Measurements from ENCODE around the gene MAGI2. TPM values are rescaled to one million over a fixed set of nuclear protein-coding genes. Genes with fewer than 3 reads are reported as not detected.

MAGI2 gene
- total RNA-seq, 1 donor from 2014 or later = 2.5 TPM

- no peak for TF ChIP-seq CTCF (IDR thresholded peaks at IDR 0.05; ENCODE audit: insufficient read depth, low read length, poor library complexity, severe bottlenecking)
- H3K36me3 ChIP-seq (ENCODE audit: control insufficient read depth, insufficient read depth, low read length) = no peaks in the 10 kb centered on the region
- DNase-seq (ENCODE audit: low read depth) = no peak
- H3K4me3 ChIP-seq (ENCODE audit: low read depth, low read length) = no peak overlapping the region
- H3K27me3 ChIP-seq (ENCODE audit: control insufficient read depth, insufficient read depth, low read length) = no peaks in the 10 kb centered on the region
Measured at GRCh38 chr7:79353720-79354468, 99.6 kb downstream of the MAGI2 start.

- Histone ChIP-seq H3K36me3 (ENCODE audit: control insufficient read depth, insufficient read depth, low read length) (no peaks in the 10 kb centered on the region), H3K27me3 (ENCODE audit: control insufficient read depth, insufficient read depth, low read length) (no peaks in the 10 kb centered on the region), H3K4me3 (ENCODE audit: low read depth, low read length) (no peak overlapping the region)
- TF ChIP-seq CTCF (IDR thresholded peaks at IDR 0.05; ENCODE audit: insufficient read depth, low read length, poor library complexity, severe bottlenecking) = no peak
- DNase-seq (ENCODE audit: low read depth) = no peak
Measured at GRCh38 chr7:79352323-79352722, 101.1 kb downstream of the MAGI2 start.

GRCh38 chr7:79347351-79347750 is 106.1 kb downstream of the MAGI2 start:
- no peak for TF ChIP-seq CTCF (IDR thresholded peaks at IDR 0.05; ENCODE audit: insufficient read depth, low read length, poor library complexity, severe bottlenecking)
- DNase-seq (ENCODE audit: low read depth) = no peak
- Histone ChIP-seq H3K27me3 (ENCODE audit: control insufficient read depth, insufficient read depth, low read length) (no peaks in the 10 kb centered on the region), H3K36me3 (ENCODE audit: control insufficient read depth, insufficient read depth, low read length) (no peaks in the 10 kb centered on the region), H3K4me3 (ENCODE audit: low read depth, low read length) (no peak overlapping the region)

DNA sequence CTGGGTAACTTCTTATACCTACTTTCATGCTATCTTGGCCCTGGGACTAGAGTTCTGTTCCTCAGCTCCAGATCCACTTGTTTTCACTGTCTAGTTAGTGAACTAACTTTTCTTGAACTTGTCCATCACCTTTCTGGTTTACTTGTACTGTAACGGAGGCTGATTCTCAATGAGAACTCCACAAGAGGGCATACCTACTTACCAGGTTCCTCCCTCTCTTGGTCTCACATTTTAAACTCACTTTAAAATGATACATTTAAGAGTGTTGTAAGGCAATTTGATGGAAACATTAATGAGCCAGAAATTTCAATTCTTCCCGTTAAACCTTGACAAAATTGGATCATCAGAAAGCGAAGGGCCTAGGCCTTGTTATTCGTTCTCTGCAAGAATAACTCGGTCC is 111.6 kb downstream of the MAGI2 start:
- Histone ChIP-seq H3K36me3 (ENCODE audit: control insufficient read depth, insufficient read depth, low read length) (no peaks in the 10 kb centered on the region), H3K4me3 (ENCODE audit: low read depth, low read length) (no peak overlapping the region), H3K27me3 (ENCODE audit: control insufficient read depth, insufficient read depth, low read length) (no peaks in the 10 kb centered on the region)
- peak; percentile 14 for TF ChIP-seq CTCF (IDR thresholded peaks at IDR 0.05; ENCODE audit: insufficient read depth, low read length, poor library complexity, severe bottlenecking)
- no peak for DNase-seq (ENCODE audit: low read depth)

DNA sequence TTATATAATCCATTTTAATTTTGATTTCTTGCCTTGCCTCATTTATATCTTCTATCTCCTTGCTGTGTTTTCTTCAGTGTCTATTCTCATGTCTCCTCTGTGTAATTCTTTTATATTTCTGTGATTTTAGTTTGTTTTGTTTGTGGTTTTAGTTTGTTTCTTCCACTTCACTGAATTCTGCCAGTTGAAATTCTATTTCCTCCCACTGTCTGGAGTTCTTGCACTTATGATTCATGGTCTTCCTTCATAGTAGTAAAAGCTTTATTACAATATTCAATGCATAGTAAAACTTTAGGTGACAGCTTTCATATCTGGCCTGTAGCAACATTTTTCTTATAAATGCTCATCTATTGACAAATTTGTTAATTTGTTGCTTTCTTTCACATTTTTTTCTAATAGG is 113.3 kb downstream of the MAGI2 start:
- H3K36me3 ChIP-seq (ENCODE audit: control insufficient read depth, insufficient read depth, low read length) = no peaks in the 10 kb centered on the region
- no peak for TF ChIP-seq CTCF (IDR thresholded peaks at IDR 0.05; ENCODE audit: insufficient read depth, low read length, poor library complexity, severe bottlenecking)
- no peaks in the 10 kb centered on the region for H3K27me3 ChIP-seq (ENCODE audit: control insufficient read depth, insufficient read depth, low read length)
- no peak overlapping the region for H3K4me3 ChIP-seq (ENCODE audit: low read depth, low read length)
- no peak for DNase-seq (ENCODE audit: low read depth)

All from kidney epithelial cell (primary cell).